Thoracic aorta (tissue), 2 donors: ENCODE data around the gene EMC8. TPM values are rescaled to one million over a fixed set of nuclear protein-coding genes. Genes with fewer than 3 reads are reported as not detected.
"Not testable (repeated sequence)": the region's sequence is repeated elsewhere in the genome, so short reads cannot be mapped to it uniquely, and the experiment has no call there.

Source experiments
- ATAC-seq: fragments of 150-250 bp; one replicate; pipeline ENCODE4 v1.8.0; 2017; ENCODE audit warnings: low read depth; ENCODE audit not compliant: insufficient number of reproducible peaks, low FRiP score
- DNase-seq: peaks from one replicate; pipeline ENCODE4 v3.0.0-alpha.2; 2020; ENCODE audit warnings: low spot score
- H3K27ac ChIP-seq, 2 donors: fragments of 200-600 bp; sonication (generic); 1 replicate in 1 of 2; 2 replicates in 1 of 2; pipeline ENCODE4 v1.5.1; 2016; ENCODE audit warnings: mild to moderate bottlenecking in 2 of 2, moderate library complexity in 2 of 2
- H3K27me3 ChIP-seq: fragments of 200-600 bp; sonication (generic); replicated peaks from 2 replicates; pipeline ENCODE4 v1.6.0; 2016; ENCODE audit warnings: mild to moderate bottlenecking; ENCODE audit not compliant: insufficient read depth
- H3K36me3 ChIP-seq: fragments of 200-600 bp; sonication (generic); one replicate; pipeline ENCODE4 v1.5.1; 2016
- H3K4me1 ChIP-seq, 2 donors: fragments of 200-600 bp; sonication (generic); 1 replicate in 1 of 2; 2 replicates in 1 of 2; pipeline versions ENCODE4 v1.5.1 to v1.6.0; 2016; ENCODE audit warnings: low read depth in 2 of 2, mild to moderate bottlenecking in 1 of 2; ENCODE audit not compliant: control insufficient read depth in 1 of 2
- H3K4me3 ChIP-seq: fragments of 200-600 bp; sonication (generic); 2 replicates; pipeline ENCODE4 v1.5.1; 2016; ENCODE audit warnings: mild to moderate bottlenecking
- H3K9me3 ChIP-seq: fragments of 200-600 bp; sonication (generic); 2 replicates; pipeline ENCODE4 v1.5.1; 2016
- CTCF ChIP-seq: fragments of 200-600 bp; sonication (generic); IDR thresholded peaks from one replicate; pipeline ENCODE4 v1.5.1; 2019; ENCODE audit warnings: antibody characterized with exemption
- total RNA-seq, 2 donors: library from RNA; depleted of rRNA; stranded (reverse); fragments of >200 nt; gene quantifications; one replicate each; pipeline versions ENCODE4 v1.1.0 to v1.2.3, GENCODE V29; 2016

The EMC8 gene
- total RNA-seq, 2 donors from 2014 or later: 30.7 to 36.6 TPM

- no peak overlapping the region for H3K27ac ChIP-seq
- no peaks in the 10 kb centered on the region for H3K36me3 ChIP-seq
- DNase-seq (no peak), ATAC-seq (no peak)
- no peaks in the 10 kb centered on the region for H3K4me1 ChIP-seq
- no peak overlapping the region for H3K4me3 ChIP-seq
- no peak for TF ChIP-seq CTCF
- no peaks in the 10 kb centered on the region for H3K9me3 ChIP-seq
- no peaks in the 10 kb centered on the region for H3K27me3 ChIP-seq
Observed at GRCh38 chr16:85838381-85838780, 39.0 kb upstream of the EMC8 start.

- not testable (repeated sequence) for H3K9me3 ChIP-seq, H3K4me3 ChIP-seq, H3K27me3 ChIP-seq, H3K36me3 ChIP-seq, H3K27ac ChIP-seq, ATAC-seq, DNase-seq, H3K4me1 ChIP-seq
Observed at GRCh38 chr16:85837654-85838053, 38.3 kb upstream of the EMC8 start.

GRCh38 chr16:85836706-85837582 lies 37.6 kb upstream of the EMC8 start:
- no peak for DNase-seq
- H3K27ac ChIP-seq: no peak overlapping the region
- no peaks in the 10 kb centered on the region for H3K27me3 ChIP-seq

GRCh38 chr16:85835956-85836705 lies 36.8 kb upstream of the EMC8 start:
- DNase-seq: no peak
- H3K4me3 ChIP-seq: no peak overlapping the region
- no peaks in the 10 kb centered on the region for H3K27me3 ChIP-seq

More at GRCh38 chr16:85836706-85837582, 37.6 kb upstream of the EMC8 start:
- TF ChIP-seq CTCF: no peak
- H3K36me3 ChIP-seq: no peaks in the 10 kb centered on the region
- ATAC-seq: no peak
- no peaks in the 10 kb centered on the region for H3K4me1 ChIP-seq
- H3K4me3 ChIP-seq: no peak overlapping the region
- H3K9me3 ChIP-seq: no peaks in the 10 kb centered on the region

GRCh38 chr16:85835227-85835751 lies 35.9 kb upstream of the EMC8 start:
- DNase-seq: no peak
- no peak for ATAC-seq
- Histone ChIP-seq H3K36me3 (no peaks in the 10 kb centered on the region), H3K4me1 (no peaks in the 10 kb centered on the region), H3K27me3 (no peaks in the 10 kb centered on the region), H3K9me3 (no peaks in the 10 kb centered on the region), H3K4me3 (no peak overlapping the region), H3K27ac (no peak overlapping the region)
- no peak for TF ChIP-seq CTCF

More at GRCh38 chr16:85835956-85836705, 36.8 kb upstream of the EMC8 start:
- TF ChIP-seq CTCF: no peak
- H3K27ac ChIP-seq: no peak overlapping the region
- no peaks in the 10 kb centered on the region for H3K9me3 ChIP-seq
- H3K36me3 ChIP-seq: no peaks in the 10 kb centered on the region
- H3K4me1 ChIP-seq: no peaks in the 10 kb centered on the region
- no peak for ATAC-seq
